ENCODE results near the gene CPNE8.
"Not testable (repeated sequence)": the region's sequence is repeated elsewhere in the genome, so short reads cannot be mapped to it uniquely, and the experiment has no call there.

The CPNE8 gene

DNA sequence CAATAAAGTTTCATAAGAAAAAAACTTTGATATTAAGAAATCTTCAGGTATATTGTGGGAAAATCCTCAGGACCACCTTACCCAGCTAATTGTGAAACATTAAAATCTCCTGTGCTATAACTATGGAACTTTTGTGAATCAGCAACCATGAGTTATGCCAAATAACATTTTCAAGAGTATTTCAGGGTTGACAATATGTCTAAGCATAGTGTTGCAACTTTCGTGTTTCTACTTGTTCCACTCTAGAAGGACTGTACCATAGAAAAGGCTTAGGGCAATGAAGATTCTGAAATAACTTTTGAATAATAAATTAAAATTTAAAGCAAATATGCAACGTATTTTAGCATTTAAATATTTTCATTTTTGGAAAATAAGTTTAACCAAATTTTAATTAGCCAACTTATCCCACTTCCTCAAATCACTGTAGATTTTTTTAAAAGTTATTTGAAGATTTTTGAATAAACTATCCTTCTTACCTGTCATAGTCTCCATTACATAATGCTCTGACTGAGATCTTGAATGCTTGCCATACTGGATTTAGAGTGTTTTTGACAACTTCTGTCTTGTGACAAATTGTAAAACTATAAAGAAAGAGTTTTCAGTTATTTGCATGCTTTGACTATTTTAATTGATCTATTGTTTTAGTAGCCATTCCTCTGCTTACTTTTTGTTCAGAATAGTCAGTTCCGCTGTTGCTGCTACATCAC lies 143.6 kb downstream of the CPNE8 start:
- TF ChIP-seq, protein P1, sequence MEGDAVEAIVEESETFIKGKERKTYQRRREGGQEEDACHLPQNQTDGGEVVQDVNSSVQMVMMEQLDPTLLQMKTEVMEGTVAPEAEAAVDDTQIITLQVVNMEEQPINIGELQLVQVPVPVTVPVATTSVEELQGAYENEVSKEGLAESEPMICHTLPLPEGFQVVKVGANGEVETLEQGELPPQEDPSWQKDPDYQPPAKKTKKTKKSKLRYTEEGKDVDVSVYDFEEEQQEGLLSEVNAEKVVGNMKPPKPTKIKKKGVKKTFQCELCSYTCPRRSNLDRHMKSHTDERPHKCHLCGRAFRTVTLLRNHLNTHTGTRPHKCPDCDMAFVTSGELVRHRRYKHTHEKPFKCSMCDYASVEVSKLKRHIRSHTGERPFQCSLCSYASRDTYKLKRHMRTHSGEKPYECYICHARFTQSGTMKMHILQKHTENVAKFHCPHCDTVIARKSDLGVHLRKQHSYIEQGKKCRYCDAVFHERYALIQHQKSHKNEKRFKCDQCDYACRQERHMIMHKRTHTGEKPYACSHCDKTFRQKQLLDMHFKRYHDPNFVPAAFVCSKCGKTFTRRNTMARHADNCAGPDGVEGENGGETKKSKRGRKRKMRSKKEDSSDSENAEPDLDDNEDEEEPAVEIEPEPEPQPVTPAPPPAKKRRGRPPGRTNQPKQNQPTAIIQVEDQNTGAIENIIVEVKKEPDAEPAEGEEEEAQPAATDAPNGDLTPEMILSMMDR (IDR thresholded peaks at IDR 0.05; ENCODE audit: low read depth, low read length, missing control alignments): no peak
- Histone ChIP-seq H3K27ac (no peak overlapping the region), H3K36me3 (replicated peaks) (no peaks in the 10 kb centered on the region), H3K4me3 (ENCODE audit: low read depth, low read length) (no peak overlapping the region), H3K27me3 (replicated peaks) (no peaks in the 10 kb centered on the region)
- in situ Hi-C loops (cut with HindIII; ENCODE audit: low pct_ligation_motif_present, low sequenced_read_pairs): no loop called here
- DNase-seq: no peak

DNA sequence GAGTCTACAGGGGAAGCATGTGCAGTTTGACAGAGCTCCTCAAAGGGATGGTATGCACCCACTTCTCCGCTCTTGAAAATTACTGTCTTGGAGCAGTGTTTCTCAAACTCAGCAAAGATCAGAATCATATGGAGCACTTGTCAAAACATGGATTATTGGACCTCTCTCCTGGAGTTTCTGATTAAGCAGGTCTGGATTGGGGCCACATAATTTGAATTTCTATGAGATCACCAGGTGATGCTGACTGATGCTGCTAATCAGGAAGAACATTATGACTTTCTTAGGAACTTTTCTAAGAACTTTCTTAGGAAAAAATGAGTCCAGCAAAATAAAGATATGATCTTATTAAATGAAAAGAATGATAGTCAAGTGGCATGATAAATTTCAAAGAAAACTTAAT lies 144.3 kb downstream of the CPNE8 start:
- H3K4me3 ChIP-seq (ENCODE audit: low read depth, low read length): no peak overlapping the region
- no peaks in the 10 kb centered on the region for H3K27me3 ChIP-seq (replicated peaks)
- H3K27ac ChIP-seq: no peak overlapping the region
- no peaks in the 10 kb centered on the region for H3K36me3 ChIP-seq (replicated peaks)
- TF ChIP-seq, protein P1 (IDR thresholded peaks at IDR 0.05; ENCODE audit: low read depth, low read length, missing control alignments): no peak
- in situ Hi-C loops (cut with HindIII; ENCODE audit: low pct_ligation_motif_present, low sequenced_read_pairs): no loop called here
- no peak for DNase-seq

DNA sequence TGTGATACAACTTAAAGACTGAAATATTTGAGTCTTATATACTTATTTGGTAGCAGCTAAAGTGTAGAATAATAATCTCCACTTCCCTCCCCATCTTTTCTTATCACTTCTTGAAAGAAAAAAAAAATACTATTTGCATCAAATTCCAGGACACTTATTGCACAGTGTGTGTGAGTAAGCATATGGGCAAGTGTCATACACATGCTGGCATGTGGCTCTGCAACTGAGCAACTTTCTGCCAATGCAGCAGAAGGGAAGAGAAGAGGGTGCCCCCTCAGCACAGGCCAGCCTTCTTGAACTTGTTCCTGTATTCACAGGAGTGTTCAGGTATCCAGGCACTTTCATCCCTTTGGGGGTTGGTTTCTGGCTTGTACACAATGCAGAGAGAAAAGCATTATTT lies 145.8 kb downstream of the CPNE8 start:
- no peak overlapping the region for H3K4me3 ChIP-seq (ENCODE audit: low read depth, low read length)
- TF ChIP-seq, protein P1 (IDR thresholded peaks at IDR 0.05; ENCODE audit: low read depth, low read length, missing control alignments): no peak
- in situ Hi-C loops (cut with HindIII; ENCODE audit: low pct_ligation_motif_present, low sequenced_read_pairs): no loop called here
- H3K27ac ChIP-seq: no peak overlapping the region
- DNase-seq: no peak
- no peaks in the 10 kb centered on the region for H3K27me3 ChIP-seq (replicated peaks)
- H3K36me3 ChIP-seq (replicated peaks): no peaks in the 10 kb centered on the region

DNA sequence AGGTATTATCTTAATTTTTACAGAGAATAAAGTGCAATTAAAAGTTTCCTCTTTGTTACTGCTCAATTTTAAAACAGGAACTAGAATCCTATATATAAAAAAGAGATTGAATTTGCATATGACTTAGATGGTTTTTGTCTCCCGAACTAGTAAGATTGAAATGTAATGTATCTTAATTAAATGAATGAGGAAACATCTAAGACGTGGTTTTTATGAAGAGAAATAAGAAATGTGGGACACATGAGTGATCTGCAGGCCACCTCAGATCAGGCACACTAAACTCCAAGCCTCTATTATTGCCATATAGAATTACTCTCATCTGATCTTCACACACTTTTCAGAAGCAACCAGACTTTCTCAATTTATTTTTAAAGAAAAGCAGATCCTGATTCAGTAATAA lies 158.6 kb downstream of the CPNE8 start:
- DNase-seq: no peak
- Histone ChIP-seq H3K4me3 (ENCODE audit: low read depth, low read length) (no peak overlapping the region), H3K27ac (no peak overlapping the region), H3K27me3 (replicated peaks) (no peaks in the 10 kb centered on the region), H3K36me3 (replicated peaks) (no peaks in the 10 kb centered on the region)
- TF ChIP-seq, protein P1 (IDR thresholded peaks at IDR 0.05; ENCODE audit: low read depth, low read length, missing control alignments): no peak
- in situ Hi-C loops (cut with HindIII; ENCODE audit: low pct_ligation_motif_present, low sequenced_read_pairs): no loop called here

DNA sequence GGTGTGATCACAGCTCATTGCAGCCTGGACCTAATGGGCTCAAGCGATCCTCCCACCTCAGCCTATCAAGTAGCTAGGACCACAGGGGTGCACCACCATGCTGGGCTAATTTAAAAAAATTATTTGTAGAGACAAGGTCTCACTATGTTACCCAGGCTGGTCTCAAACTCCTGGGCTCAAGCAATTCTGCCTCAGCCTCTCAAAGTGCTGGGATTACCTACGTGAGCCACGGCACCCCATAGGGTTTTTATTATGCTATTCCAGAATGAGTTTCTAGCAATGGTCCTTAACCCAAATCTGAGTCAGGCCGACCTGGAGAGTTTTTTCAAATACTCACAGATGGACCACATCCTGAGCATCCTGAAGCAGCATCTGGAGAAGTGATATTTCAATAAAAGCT lies 159.8 kb downstream of the CPNE8 start:
- Histone ChIP-seq H3K4me3 (ENCODE audit: low read depth, low read length) (no peak overlapping the region), H3K27me3 (replicated peaks) (no peaks in the 10 kb centered on the region), H3K27ac (no peak overlapping the region), H3K36me3 (replicated peaks) (no peaks in the 10 kb centered on the region)
- DNase-seq: no peak
- TF ChIP-seq, protein P1 (IDR thresholded peaks at IDR 0.05; ENCODE audit: low read depth, low read length, missing control alignments): no peak
- in situ Hi-C loops (cut with HindIII; ENCODE audit: low pct_ligation_motif_present, low sequenced_read_pairs): no loop called here

DNA sequence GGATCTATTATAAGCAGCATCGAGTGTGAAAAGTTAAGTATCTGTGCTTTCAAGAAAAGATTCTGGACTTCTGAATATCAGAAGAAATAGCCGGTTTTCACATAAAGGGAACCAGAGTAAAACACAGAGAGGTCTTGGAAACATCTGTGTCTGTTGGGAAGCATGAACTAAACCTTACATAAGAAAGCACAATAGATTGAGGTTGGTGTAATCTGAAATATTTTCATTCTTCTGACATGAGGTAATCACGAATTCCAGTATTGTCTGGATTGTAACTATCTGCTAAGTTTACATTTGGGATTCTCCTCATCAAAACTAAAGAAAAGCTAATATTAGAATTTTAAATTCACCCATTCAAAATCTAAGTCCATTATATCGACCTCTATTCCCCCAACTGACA lies 161.3 kb downstream of the CPNE8 start:
- H3K36me3 ChIP-seq (replicated peaks): no peaks in the 10 kb centered on the region
- no peak overlapping the region for H3K4me3 ChIP-seq (ENCODE audit: low read depth, low read length)
- no peak for DNase-seq
- TF ChIP-seq, protein P1 (IDR thresholded peaks at IDR 0.05; ENCODE audit: low read depth, low read length, missing control alignments): no peak
- H3K27ac ChIP-seq: no peak overlapping the region
- in situ Hi-C loops (cut with HindIII; ENCODE audit: low pct_ligation_motif_present, low sequenced_read_pairs): no loop called here
- H3K27me3 ChIP-seq (replicated peaks): no peaks in the 10 kb centered on the region

DNA sequence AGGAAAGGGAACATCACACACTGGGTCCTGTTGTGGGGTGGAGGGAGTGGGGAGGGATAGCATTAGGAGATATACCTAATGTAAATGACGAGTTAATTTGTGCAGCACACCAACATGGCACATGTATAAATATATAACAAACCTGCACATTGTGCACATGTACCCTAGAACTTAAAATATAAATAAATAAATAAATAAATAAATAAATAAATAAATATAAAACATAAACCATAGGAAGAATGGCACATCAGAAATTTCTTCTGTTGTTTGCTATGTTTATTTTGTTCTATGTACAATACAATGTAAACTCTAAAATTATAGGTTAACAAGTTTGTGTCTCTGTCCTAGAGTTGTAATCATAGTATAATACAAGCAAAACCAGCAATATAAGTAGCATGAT lies 162.9 kb downstream of the CPNE8 start:
- H3K27ac ChIP-seq; H3K4me3 ChIP-seq (ENCODE audit: low read depth, low read length); in situ Hi-C loops (cut with HindIII; ENCODE audit: low pct_ligation_motif_present, low sequenced_read_pairs); DNase-seq; H3K36me3 ChIP-seq (replicated peaks); H3K27me3 ChIP-seq (replicated peaks): not testable (repeated sequence)

All from brain microvascular endothelial cell (primary cell).